ENCODE data around the gene DCAF7.

Gene DCAF7

DNA sequence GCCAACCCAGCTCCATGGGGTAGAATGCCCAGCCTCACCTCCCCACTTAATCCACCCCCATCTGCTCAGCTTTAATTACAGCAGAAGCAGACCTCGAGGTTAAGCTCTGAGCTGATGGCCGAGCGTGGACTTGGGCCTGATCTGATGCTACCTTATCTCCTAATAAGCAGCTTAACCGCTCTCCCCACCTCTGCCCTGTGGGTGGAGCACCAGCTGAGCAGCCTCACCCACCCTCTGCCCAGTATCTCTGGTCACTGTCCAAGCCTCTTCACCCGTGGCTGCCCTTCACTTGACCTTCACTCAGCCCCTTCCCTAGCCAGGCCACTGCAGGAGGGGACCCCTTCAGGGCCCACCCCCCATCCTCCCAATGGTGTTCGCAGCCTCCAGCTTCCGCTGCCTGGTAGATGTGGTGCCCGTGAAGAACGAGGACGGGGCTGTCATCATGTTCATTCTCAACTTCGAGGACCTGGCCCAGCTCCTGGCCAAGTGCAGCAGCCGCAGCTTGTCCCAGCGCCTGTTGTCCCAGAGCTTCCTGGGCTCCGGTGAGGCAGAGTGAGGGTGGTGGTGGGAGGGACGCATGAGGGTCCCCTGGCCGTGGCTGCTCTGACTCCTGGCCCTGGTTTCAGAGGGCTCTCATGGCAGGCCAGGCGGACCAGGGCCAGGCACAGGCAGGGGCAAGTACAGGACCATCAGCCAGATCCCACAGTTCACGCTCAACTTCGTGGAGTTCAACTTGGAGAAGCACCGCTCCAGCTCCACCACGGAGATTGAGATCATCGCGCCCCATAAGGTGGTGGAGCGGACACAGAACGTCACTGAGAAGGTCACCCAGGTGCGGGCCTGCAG lies 20.3 kb upstream of the DCAF7 start:
- TF ChIP-seq SIN3A (IDR thresholded peaks at IDR 0.05; ENCODE audit: borderline replicate concordance, insufficient read depth, low read length) (no peak), TAF1 (IDR thresholded peaks at IDR 0.05; ENCODE audit: borderline replicate concordance, insufficient read depth, low read length) (no peak), POLR2AphosphoS5 (IDR thresholded peaks at IDR 0.05; ENCODE audit: low read depth, low read length) (no peak), FOXP2 (optimal IDR thresholded peaks at IDR 0.05; ENCODE audit: borderline replicate concordance, extremely low read depth, extremely low read length, insufficient read depth) (no peak)
- TF ChIP-seq, protein P1, sequence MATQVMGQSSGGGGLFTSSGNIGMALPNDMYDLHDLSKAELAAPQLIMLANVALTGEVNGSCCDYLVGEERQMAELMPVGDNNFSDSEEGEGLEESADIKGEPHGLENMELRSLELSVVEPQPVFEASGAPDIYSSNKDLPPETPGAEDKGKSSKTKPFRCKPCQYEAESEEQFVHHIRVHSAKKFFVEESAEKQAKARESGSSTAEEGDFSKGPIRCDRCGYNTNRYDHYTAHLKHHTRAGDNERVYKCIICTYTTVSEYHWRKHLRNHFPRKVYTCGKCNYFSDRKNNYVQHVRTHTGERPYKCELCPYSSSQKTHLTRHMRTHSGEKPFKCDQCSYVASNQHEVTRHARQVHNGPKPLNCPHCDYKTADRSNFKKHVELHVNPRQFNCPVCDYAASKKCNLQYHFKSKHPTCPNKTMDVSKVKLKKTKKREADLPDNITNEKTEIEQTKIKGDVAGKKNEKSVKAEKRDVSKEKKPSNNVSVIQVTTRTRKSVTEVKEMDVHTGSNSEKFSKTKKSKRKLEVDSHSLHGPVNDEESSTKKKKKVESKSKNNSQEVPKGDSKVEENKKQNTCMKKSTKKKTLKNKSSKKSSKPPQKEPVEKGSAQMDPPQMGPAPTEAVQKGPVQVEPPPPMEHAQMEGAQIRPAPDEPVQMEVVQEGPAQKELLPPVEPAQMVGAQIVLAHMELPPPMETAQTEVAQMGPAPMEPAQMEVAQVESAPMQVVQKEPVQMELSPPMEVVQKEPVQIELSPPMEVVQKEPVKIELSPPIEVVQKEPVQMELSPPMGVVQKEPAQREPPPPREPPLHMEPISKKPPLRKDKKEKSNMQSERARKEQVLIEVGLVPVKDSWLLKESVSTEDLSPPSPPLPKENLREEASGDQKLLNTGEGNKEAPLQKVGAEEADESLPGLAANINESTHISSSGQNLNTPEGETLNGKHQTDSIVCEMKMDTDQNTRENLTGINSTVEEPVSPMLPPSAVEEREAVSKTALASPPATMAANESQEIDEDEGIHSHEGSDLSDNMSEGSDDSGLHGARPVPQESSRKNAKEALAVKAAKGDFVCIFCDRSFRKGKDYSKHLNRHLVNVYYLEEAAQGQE (IDR thresholded peaks at IDR 0.05; ENCODE audit: insufficient read depth in 1 of 2, low read depth in 2 of 2, low read length in 2 of 2) = no peak

DNA sequence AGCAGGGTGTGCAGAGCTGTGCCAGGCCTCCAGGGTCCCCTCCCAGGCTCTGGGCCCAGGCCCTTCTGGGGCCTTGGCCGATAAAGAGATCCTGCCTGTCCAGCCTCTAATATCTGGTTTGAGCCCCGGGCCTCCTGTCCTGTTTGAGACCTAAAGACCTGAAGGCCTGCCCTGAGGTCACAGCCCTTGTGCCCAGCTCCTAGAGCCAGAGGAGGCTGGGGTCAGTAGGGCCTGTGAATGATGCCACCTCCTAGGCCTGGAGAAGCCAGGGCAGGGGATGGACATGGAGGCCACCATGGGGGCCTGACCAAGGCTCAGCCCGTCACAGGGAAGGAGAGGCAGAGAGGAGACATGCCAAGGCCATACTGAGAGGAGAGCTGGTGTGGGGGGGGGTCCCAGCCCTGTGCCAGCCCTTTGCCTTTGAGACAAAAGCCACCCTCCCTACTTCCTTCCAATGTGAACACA lies 19.7 kb upstream of the DCAF7 start:
- no peak for TF ChIP-seq SIN3A (IDR thresholded peaks at IDR 0.05; ENCODE audit: borderline replicate concordance, insufficient read depth, low read length)
- no peak for TF ChIP-seq TAF1 (IDR thresholded peaks at IDR 0.05; ENCODE audit: borderline replicate concordance, insufficient read depth, low read length)
- TF ChIP-seq FOXP2 (optimal IDR thresholded peaks at IDR 0.05; ENCODE audit: borderline replicate concordance, extremely low read depth, extremely low read length, insufficient read depth) = no peak
- TF ChIP-seq, protein P1 (IDR thresholded peaks at IDR 0.05; ENCODE audit: insufficient read depth in 1 of 2, low read depth in 2 of 2, low read length in 2 of 2) = no peak
- TF ChIP-seq POLR2AphosphoS5 (IDR thresholded peaks at IDR 0.05; ENCODE audit: low read depth, low read length) = no peak

DNA sequence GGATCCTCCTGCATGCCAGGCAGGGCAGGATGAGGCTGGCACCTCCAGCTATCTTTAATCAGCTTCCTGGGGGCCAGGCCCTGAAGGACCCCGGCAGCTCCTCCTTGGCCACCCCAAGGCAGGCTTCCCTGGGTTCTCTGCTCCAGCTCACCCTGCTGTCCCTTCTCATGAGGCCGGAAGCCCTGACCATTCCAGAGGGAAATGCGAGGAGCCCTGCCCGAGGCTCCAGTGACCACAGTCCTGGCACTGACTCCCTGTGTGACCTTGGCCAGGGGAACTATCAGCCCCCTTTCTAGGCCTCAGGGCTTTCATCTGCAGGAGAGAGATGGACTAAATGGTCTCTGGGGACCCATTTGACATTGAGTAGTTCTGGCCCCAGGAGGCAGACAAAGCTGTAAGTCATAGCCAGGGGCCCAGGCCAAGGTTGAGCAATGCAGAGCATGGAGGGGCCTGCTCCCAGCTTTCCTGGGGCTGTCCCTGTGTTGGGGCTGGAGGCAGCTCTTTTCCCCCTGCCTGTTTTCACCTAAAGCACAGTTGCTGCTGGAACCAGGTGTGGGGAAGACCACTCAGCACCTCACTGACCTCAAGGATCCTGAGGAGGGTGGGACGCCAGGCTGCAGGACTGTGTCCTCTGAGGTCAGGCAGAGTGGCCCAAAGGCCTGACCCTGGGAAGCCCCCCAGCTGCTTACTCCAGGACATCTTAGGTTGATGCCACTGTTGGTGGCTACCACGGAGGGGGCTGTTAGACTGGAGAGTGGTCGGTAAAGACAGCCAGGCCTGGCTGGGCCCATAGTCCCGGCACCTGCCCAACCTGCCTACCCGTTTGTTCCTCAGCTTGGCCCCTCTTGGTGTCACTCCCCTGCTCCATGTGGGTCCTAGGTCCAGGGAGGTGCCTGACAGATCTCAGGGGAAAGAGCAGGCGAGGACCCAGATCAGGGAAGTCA lies 19.0 kb upstream of the DCAF7 start:
- TF ChIP-seq SIN3A (IDR thresholded peaks at IDR 0.05; ENCODE audit: borderline replicate concordance, insufficient read depth, low read length) (no peak), POLR2AphosphoS5 (IDR thresholded peaks at IDR 0.05; ENCODE audit: low read depth, low read length) (no peak), TAF1 (IDR thresholded peaks at IDR 0.05; ENCODE audit: borderline replicate concordance, insufficient read depth, low read length) (no peak), FOXP2 (optimal IDR thresholded peaks at IDR 0.05; ENCODE audit: borderline replicate concordance, extremely low read depth, extremely low read length, insufficient read depth) (no peak)
- TF ChIP-seq, protein P1 (IDR thresholded peaks at IDR 0.05; ENCODE audit: insufficient read depth in 1 of 2, low read depth in 2 of 2, low read length in 2 of 2) = no peak

DNA sequence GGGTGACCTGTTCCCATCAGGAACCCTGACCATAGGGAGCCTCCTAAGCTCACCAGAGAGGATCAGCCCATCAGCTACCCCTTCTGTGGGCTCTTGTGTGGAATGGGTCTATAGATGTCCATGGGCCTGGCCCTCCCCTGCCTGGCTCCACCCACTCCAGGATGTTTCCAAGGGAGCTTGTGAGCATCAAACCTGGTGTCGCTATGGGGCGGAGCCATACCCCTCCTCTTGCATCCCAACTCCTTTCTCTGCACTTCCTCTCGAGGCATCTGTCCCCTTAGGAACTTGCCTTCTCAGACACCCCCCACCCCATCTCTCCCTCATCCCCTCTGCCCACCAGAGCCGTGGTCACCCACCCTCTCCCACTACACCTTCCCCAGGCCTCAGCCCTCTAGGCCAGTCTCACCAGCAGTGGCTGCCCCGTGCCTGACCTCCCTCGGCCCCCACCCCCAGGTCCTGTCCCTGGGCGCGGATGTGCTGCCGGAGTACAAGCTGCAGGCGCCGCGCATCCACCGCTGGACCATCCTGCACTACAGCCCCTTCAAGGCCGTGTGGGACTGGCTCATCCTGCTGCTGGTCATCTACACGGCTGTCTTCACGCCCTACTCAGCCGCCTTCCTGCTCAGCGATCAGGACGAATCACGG lies 16.7 kb upstream of the DCAF7 start:
- TF ChIP-seq SIN3A (IDR thresholded peaks at IDR 0.05; ENCODE audit: borderline replicate concordance, insufficient read depth, low read length) = no peak
- TF ChIP-seq, protein P1 (IDR thresholded peaks at IDR 0.05; ENCODE audit: insufficient read depth in 1 of 2, low read depth in 2 of 2, low read length in 2 of 2) = no peak
- TF ChIP-seq FOXP2 (optimal IDR thresholded peaks at IDR 0.05; ENCODE audit: borderline replicate concordance, extremely low read depth, extremely low read length, insufficient read depth) = no peak
- TF ChIP-seq TAF1 (IDR thresholded peaks at IDR 0.05; ENCODE audit: borderline replicate concordance, insufficient read depth, low read length) = no peak
- no peak for TF ChIP-seq POLR2AphosphoS5 (IDR thresholded peaks at IDR 0.05; ENCODE audit: low read depth, low read length)

Data from PFSK-1 (cell line).